Muscle of leg (tissue), 11 donors: ENCODE results near the gene THOC6. TPM values are rescaled to one million over a fixed set of nuclear protein-coding genes. Genes with fewer than 3 reads are reported as not detected.
"Not testable (repeated sequence)": the region's sequence is repeated elsewhere in the genome, so short reads cannot be mapped to it uniquely, and the experiment has no call there.

ENCODE experiments used
- DNase-seq: peaks from one replicate; pipeline ENCODE4 v3.0.0; 2013
- H3K27ac ChIP-seq: one replicate; pipeline ENCODE4 v1.5.1; 2013; ENCODE audit warnings: mild to moderate bottlenecking, low read length, control low read depth
- H3K27me3 ChIP-seq: one replicate; pipeline ENCODE4 v1.6.1; 2013; ENCODE audit warnings: low read length; ENCODE audit not compliant: control insufficient read depth, insufficient read depth
- H3K36me3 ChIP-seq: one replicate; pipeline ENCODE4 v1.6.1; 2013; ENCODE audit warnings: low read length; ENCODE audit not compliant: control insufficient read depth, insufficient read depth
- H3K4me1 ChIP-seq: one replicate; pipeline ENCODE4 v1.6.1; 2013; ENCODE audit warnings: low read length; ENCODE audit not compliant: control insufficient read depth, insufficient read depth
- H3K4me3 ChIP-seq: one replicate; pipeline ENCODE4 v1.5.1; 2013; ENCODE audit warnings: low read length, control low read depth
- H3K9me3 ChIP-seq: replicated peaks from 2 replicates; pipeline ENCODE4 v1.6.1; 2013; ENCODE audit warnings: low read depth, low read length; ENCODE audit not compliant: control insufficient read depth
- WGBS: methylation state at CpG from one replicate; pipeline ENCODE4 v1.1.5; 2013; ENCODE audit warnings: missing lambda C conversion rate; ENCODE audit not compliant: insufficient coverage; 5-methylcytosine and 5-hydroxymethylcytosine counted together
- polyA plus RNA-seq, 8 donors: library from polyadenylated mRNA; unstranded; fragments of 120-200 nt; gene quantifications; one replicate each; pipeline versions ENCODE4 v1.2.1 to v1.2.3, GENCODE V29; 2013; ENCODE audit warnings: inconsistent platforms in 1 of 8, low replicate concordance in 1 of 8; ENCODE audit not compliant: insufficient read length in 8 of 8, insufficient read depth in 1 of 8
- total RNA-seq: library from RNA; stranded (reverse); fragments of 120-200 nt; gene quantifications from one replicate; pipeline ENCODE4 v1.2.4, GENCODE V29; 2013

THOC6 gene
- total and polyA plus RNA-seq, 9 donors, result 15.0 to 25.5 (median 21.7) TPM

DNA sequence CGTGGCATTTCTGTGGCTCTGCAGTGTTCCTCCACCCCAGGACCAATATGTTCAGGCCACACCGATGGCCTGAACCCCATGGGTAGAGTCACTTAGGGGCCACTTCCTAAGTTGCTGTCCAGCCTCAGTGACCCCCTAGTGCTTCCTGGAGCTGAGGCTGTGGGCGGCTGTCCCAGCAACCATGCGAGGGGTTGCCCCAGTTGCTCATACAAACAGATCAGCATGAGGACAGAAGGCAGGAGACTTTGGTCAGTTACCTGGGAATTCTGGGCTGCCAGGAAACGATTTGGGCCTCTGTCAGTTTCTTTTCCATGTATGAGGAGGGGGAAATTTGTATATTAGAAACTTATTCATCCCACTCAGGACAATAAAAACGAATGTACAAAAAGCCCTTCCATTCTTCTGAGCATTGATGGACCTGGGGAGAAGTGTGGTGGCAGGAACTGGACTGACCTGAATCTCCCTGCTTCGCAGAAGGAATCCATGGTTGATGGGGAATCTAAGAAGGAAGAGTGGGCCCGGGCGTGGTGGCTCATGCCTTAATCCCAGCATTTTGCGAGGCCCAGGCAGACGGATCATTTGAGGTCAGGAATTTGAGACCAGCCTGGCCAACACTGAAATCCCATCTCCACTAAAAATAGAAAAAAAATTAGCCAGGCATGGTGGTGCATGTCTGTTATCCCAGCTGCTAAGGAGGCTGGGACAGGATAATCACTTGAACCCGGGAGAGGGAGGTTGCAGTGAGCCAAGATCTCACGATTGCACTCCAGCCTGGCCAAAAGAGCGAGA is 36.7 kb downstream of the THOC6 start:
- 82% methylated on average over 6 of the region's 14 CpGs for WGBS

DNA sequence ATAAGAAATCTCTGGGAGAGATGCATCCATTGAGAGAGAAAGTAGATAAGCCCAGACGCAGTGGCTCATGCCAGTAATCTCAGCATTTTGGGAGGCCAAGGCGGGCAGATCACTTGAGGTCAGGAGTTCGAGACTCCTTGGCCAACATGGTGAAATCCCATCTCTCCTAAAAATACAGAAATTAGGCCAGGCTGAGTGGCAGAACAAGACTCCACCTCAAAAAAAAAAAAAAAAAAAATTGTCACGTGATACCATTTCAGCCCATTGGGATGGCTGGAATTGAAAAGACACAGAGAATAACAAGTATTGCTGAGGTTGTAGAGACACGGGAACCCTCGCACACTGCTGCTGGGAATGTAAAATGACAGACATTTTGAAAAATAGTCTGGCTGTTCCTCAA is 38.7 kb downstream of the THOC6 start:
- H3K27me3 ChIP-seq, result peaks cover 4% of the 10 kb centered on the region
- no peaks in the 10 kb centered on the region for H3K9me3 ChIP-seq
- H3K4me3 ChIP-seq, result no peak overlapping the region
- no peaks in the 10 kb centered on the region for H3K36me3 ChIP-seq
- no peak overlapping the region for H3K27ac ChIP-seq
- H3K4me1 ChIP-seq, result peaks cover 52% of the 10 kb centered on the region
- no peak for DNase-seq
- no CpG with 5 or more reads among the region's 6 CpGs for WGBS

More for the DNA sequence above, 36.7 kb downstream of the THOC6 start:
- peaks cover 36% of the 10 kb centered on the region for H3K4me1 ChIP-seq
- peaks cover 6% of the 10 kb centered on the region for H3K27me3 ChIP-seq
- H3K4me3 ChIP-seq, result no peak overlapping the region
- peak; percentile 55 for DNase-seq
- H3K9me3 ChIP-seq, result no peaks in the 10 kb centered on the region
- H3K36me3 ChIP-seq, result no peaks in the 10 kb centered on the region
- peak overlapping the region; percentile 51 for H3K27ac ChIP-seq

DNA sequence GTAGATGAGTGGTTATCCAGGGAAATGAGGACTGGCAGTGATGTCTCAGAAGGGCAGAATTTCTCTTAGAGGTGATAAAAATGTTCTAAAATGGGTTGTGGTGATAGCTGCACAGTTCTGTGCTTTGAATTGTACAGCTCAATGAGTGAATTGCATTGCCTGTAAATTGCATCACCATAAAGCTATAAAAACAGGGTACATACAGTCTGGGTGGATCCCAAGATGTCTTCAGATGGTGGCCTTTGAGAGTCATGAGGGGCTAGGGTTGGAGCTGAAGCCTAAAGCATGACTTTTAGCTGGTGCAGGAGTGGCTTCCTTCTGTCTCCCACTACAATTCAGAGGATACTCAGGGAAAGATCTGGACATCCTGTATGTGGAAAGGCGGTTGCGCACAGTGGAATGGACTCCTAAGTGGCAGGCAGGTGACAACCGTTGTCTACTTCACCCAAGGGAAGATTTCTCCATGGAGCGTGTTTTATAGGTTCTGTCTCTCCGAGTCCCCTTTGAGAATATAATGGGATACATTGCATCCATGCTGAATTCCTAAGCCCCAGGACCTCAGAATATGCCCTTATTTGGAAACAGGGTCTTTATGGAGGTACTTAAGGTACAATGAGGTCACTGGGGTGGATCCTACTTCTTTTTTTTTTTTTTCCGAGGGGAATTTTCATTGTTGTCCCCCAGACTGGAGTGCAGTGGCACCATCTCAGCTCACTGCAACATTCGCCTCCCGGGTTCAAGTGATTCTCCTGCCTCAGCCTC is 40.0 kb downstream of the THOC6 start:
- Histone ChIP-seq H3K4me3 (no peak overlapping the region), H3K27me3 (no peaks in the 10 kb centered on the region), H3K4me1 (peaks cover 44% of the 10 kb centered on the region), H3K36me3 (no peaks in the 10 kb centered on the region), H3K27ac (no peak overlapping the region), H3K9me3 (no peaks in the 10 kb centered on the region)
- no peak for DNase-seq
- 100% methylated on average over 2 of the region's 8 CpGs for WGBS

DNA sequence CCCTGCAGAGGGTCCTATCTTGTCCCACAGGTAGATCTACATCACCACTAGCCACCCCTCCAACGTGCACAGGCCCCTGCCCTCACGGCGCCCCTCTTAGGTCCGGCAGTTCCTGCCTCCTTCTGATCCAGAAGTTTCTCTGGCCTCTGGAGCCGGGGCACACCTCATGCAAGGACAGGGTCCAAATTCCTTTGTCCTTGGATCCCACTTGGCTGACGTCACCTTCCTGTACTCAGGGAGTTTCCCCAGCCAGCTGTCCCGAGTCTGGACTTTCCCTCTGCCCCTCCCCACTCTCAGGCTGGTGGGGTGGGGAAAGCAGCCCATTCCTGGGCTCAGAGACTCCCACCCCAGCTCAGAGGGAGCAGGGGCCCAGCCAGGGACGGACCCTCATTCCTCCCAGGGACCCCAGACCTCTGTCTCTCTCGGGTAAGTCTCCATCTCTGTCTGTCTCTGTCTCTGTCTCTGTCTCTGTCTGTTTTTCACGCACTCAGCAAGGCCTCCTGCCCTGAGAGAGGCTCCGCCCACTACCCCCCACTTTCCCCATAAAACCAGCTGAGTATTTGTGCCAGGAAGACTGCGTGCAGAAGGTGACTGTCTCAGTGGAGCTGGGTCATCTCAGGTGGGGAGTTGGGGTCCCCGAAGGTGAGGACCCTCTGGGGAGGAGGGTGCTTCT is 41.4 kb downstream of the THOC6 start, which contains the start of gene IL32:
IL32 (plus strand) TSS at position 572 of the 673 bp plus-strand sequence. CDS start 172 bp downstream, outside the sequence.
- H3K4me1 ChIP-seq, result peaks cover 35% of the 10 kb centered on the region
- 28% methylated on average over 7 of the region's 13 CpGs for WGBS
- peak within 1 kb of the TSS; percentile 79 for H3K27ac ChIP-seq

DNA sequence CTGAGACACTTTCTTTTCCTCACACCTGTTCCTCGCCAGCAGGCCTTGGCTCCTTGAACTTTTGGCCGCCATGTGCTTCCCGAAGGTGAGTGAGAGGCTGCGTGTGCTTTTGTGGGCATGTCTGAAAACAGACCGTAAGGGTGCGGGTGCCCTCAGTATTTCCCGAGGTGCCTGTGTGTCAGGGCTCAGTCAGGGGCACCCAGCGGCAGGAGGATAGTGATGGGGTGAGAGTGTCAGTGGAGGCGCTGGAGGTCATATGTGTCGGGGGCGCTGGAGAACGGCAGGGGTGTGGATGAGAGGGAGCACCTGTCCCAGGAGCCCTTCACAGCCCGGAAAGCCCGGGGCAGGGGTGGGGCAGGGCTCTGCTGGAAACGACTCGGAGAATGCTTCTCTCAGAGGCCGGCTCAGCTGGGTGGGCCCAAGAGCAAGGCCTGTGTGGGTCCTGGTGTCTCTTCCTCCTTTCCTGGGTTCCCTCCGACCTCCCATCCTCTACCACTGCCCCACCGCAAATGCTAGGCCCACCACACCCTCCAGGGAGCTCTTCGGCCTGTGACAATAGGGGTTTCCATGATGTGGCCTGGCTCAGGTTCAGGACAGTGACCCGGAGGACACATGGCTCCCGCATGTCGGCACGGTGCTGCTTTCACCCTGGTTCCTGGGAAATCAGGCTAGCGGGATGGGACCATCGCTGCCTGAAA is 42.1 kb downstream of the THOC6 start:
- Histone ChIP-seq H3K4me3 (peak overlapping the region; percentile 28), H3K4me1 (peaks cover 29% of the 10 kb centered on the region), H3K9me3 (no peaks in the 10 kb centered on the region), H3K36me3 (no peaks in the 10 kb centered on the region), H3K27ac (peak overlapping the region; percentile 78), H3K27me3 (no peaks in the 10 kb centered on the region)
- 67% methylated on average over 18 of the region's 26 CpGs for WGBS
- DNase-seq, result no peak

More for the DNA sequence above, 41.4 kb downstream of the THOC6 start, which contains the start of gene IL32:
- no peaks in the 10 kb centered on the region for H3K27me3 ChIP-seq
- peak within 1 kb of the TSS; percentile 28 for H3K4me3 ChIP-seq
- DNase-seq, result peak; percentile 96
- no peaks in the 10 kb centered on the region for H3K9me3 ChIP-seq
- no peaks in the 10 kb centered on the region for H3K36me3 ChIP-seq

DNA sequence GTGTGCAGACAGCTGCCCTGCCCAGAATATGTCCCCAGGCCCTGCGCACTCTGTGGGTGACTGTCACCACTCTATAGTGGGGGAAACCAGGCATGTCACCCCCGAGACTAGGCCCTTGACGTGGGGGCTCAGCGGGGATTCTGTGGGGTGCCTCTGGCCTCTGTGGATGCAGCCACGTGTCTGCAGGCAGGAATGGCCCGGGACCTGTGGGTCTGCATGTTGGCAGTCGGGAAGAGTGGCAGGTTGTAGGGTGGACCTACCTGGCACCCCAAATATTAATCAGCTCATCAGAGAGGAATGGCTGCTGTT is 42.6 kb downstream of the THOC6 start:
- H3K9me3 ChIP-seq, result no peaks in the 10 kb centered on the region
- H3K27me3 ChIP-seq, result no peaks in the 10 kb centered on the region
- H3K36me3 ChIP-seq, result no peaks in the 10 kb centered on the region
- no peak for DNase-seq
- no peak overlapping the region for H3K27ac ChIP-seq
- WGBS, result 79% methylated on average over 6 of the region's 7 CpGs
- H3K4me1 ChIP-seq, result peaks cover 27% of the 10 kb centered on the region
- H3K4me3 ChIP-seq, result peak overlapping the region; percentile 28

DNA sequence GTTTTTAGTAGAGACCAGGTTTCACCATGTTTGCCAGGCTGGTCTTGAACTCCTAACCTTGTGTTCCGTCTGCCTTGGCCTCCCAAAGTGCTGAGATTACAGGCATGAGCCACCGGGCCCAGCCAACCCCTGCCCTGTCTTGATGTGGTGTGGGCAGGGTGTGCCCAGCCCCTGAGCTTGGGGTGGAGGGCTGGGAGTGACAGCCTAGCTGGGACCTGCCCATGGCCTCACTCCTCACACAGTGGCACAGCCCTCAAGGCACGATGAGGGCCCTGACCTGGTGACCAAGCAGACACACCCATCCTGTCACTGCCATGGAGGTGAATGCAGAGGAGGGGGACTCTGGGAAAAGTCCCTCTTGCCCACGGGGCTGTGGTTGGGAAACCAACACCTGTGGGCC is 44.7 kb downstream of the THOC6 start:
- no peak for DNase-seq
- Histone ChIP-seq H3K27ac (no peak overlapping the region), H3K36me3 (no peaks in the 10 kb centered on the region), H3K4me1 (peaks cover 27% of the 10 kb centered on the region), H3K9me3 (no peaks in the 10 kb centered on the region), H3K4me3 (no peak overlapping the region), H3K27me3 (no peaks in the 10 kb centered on the region)
- whole genome bisulfite sequencing, result no CpG with 5 or more reads among the region's 4 CpGs

DNA sequence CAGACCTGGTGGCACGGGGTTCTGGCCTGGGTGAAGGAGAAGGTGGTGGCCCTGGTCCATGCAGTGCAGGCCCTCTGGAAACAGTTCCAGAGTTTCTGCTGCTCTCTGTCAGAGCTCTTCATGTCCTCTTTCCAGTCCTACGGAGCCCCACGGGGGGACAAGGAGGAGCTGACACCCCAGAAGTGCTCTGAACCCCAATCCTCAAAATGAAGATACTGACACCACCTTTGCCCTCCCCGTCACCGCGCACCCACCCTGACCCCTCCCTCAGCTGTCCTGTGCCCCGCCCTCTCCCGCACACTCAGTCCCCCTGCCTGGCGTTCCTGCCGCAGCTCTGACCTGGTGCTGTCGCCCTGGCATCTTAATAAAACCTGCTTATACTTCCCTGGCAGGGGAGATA is 45.3 kb downstream of the THOC6 start:
- H3K27me3 ChIP-seq, H3K9me3 ChIP-seq, DNase-seq, H3K4me3 ChIP-seq, H3K36me3 ChIP-seq, H3K27ac ChIP-seq: not testable (repeated sequence)
- H3K4me1 ChIP-seq, result peaks cover 27% of the 10 kb centered on the region
- WGBS, result 77% methylated on average over 10 of the region's 11 CpGs

DNA sequence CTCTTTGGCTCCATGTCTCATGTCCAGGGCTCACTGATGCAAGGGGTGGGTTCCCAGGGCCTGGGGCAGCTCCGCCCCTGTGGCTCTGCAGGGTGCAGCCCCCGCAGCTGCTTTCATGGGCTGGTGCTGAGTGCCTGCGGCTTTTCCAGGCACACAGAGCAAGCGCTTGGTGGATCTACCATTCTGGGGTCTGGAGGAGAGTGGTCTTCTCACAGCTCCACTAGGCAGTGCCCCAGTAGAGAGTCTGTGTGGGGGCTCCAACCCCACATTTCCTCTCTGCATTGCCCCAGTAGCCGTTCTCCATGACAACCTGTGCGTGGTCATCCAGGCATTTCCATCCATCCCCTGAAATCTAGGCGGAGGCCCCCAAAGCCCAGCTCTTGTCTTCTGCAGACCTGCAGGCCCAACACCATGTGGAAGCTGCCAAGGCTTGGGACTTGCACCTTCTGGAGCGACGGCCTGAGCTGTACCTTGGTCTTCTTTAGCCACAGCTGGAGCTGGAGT is 46.8 kb downstream of the THOC6 start:
- Histone ChIP-seq H3K27ac (no peak overlapping the region), H3K4me3 (no peak overlapping the region), H3K4me1 (peaks cover 21% of the 10 kb centered on the region), H3K9me3 (no peaks in the 10 kb centered on the region), H3K36me3 (no peaks in the 10 kb centered on the region), H3K27me3 (no peaks in the 10 kb centered on the region)
- WGBS, result 84% methylated on average over 7 of the region's 9 CpGs
- no peak for DNase-seq
